SK-N-SH (cell line): ENCODE measurements around the gene RASGEF1C.

Experiments
- EP300 ChIP-seq, 2 experiments: IDR thresholded peaks; 2 replicates each; pipeline versions ENCODE4 v1.4.0 to v1.6.1; 2012; ENCODE audit warnings: borderline replicate concordance in 1 of 2, low read depth in 1 of 2, low read length in 1 of 2
- EZH2phosphoT487 ChIP-seq: fragments of 200-600 bp; sonication (generic); IDR thresholded peaks from 2 replicates; pipeline ENCODE4 v1.6.1; 2017; ENCODE audit warnings: low read depth, mixed run types, mild to moderate bottlenecking, antibody characterized with exemption, moderate library complexity, borderline replicate concordance
- FOXJ3 ChIP-seq: sonication (generic); formaldehyde crosslinking; IDR thresholded peaks from 2 replicates; pipeline ENCODE4 v1.5.1; 2020; ENCODE audit warnings: mild to moderate bottlenecking, missing genetic modification reagents
- JUND ChIP-seq: IDR thresholded peaks from 2 replicates; pipeline ENCODE4 v1.4.0; 2012
- POLR2AphosphoS5 ChIP-seq: IDR thresholded peaks from 2 replicates; pipeline ENCODE4 v1.6.1; 2012; ENCODE audit warnings: low read depth, low read length
- RAD21 ChIP-seq: IDR thresholded peaks from 2 replicates; pipeline ENCODE4 v1.6.1; 2012; ENCODE audit warnings: mild to moderate bottlenecking, low read length
- RFX5 ChIP-seq: IDR thresholded peaks from 2 replicates; pipeline ENCODE4 v1.6.1; 2012; ENCODE audit warnings: mild to moderate bottlenecking, improper control_type of control experiment, low read length
- RXRA ChIP-seq: IDR thresholded peaks from 2 replicates; pipeline ENCODE4 v1.4.0; 2012; ENCODE audit warnings: low read depth, mild to moderate bottlenecking, borderline replicate concordance
- SIN3A ChIP-seq: IDR thresholded peaks from 2 replicates; pipeline ENCODE4 v1.6.1; 2012; ENCODE audit warnings: low read depth, mild to moderate bottlenecking, low read length, moderate library complexity, borderline replicate concordance
- TCF12 ChIP-seq: IDR thresholded peaks from 2 replicates; pipeline ENCODE4 v1.4.0; 2012
- YY1 ChIP-seq: IDR thresholded peaks from 2 replicates; pipeline ENCODE4 v1.4.0; 2012; ENCODE audit warnings: low read depth, mild to moderate bottlenecking
- TF ChIP-seq, protein P1 (sequence below): fragments of 200-600 bp; sonication (generic); IDR thresholded peaks from 2 replicates; pipeline ENCODE4 v1.6.1; 2017; ENCODE audit warnings: antibody characterized with exemption, mild to moderate bottlenecking, moderate library complexity
- TF ChIP-seq, protein P2 (sequence below): fragments of 150-350 bp; IDR thresholded peaks from 2 replicates; pipeline ENCODE4 v1.6.1; 2017; ENCODE audit warnings: antibody characterized with exemption, low read length, low read depth, borderline replicate concordance
- TF ChIP-seq, protein P3 (sequence below): IDR thresholded peaks from 2 replicates; pipeline ENCODE4 v1.6.1; 2012; ENCODE audit warnings: mild to moderate bottlenecking, low read depth, low read length, moderate library complexity

DNA sequence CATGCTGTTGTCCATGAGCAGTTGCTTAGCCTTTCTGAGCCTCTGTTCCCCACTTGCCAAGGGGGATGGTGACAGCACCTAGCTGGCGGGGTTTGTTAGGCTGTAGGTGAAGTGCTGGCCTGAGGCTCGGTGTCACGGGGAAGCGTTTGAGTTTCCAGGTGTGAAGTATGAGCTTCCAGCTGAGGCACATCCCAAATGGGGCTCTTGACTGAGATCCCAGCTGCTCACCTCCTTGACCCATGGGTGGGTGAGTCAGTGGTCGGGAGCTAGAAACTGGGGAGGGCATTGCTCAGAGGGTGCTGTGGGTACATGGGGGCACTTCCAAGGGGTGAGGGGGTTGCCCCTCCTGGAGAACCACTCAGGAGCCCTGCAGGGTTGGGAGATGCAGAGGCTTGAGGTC lies 111.1 kb downstream of the RASGEF1C start:
- TF ChIP-seq, protein P1, sequence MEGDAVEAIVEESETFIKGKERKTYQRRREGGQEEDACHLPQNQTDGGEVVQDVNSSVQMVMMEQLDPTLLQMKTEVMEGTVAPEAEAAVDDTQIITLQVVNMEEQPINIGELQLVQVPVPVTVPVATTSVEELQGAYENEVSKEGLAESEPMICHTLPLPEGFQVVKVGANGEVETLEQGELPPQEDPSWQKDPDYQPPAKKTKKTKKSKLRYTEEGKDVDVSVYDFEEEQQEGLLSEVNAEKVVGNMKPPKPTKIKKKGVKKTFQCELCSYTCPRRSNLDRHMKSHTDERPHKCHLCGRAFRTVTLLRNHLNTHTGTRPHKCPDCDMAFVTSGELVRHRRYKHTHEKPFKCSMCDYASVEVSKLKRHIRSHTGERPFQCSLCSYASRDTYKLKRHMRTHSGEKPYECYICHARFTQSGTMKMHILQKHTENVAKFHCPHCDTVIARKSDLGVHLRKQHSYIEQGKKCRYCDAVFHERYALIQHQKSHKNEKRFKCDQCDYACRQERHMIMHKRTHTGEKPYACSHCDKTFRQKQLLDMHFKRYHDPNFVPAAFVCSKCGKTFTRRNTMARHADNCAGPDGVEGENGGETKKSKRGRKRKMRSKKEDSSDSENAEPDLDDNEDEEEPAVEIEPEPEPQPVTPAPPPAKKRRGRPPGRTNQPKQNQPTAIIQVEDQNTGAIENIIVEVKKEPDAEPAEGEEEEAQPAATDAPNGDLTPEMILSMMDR = no peak
- no peak for TF ChIP-seq SIN3A
- no peak for TF ChIP-seq FOXJ3 (CRISPR knock-in tag)
- TF ChIP-seq POLR2AphosphoS5 = no peak
- TF ChIP-seq, protein P2, sequence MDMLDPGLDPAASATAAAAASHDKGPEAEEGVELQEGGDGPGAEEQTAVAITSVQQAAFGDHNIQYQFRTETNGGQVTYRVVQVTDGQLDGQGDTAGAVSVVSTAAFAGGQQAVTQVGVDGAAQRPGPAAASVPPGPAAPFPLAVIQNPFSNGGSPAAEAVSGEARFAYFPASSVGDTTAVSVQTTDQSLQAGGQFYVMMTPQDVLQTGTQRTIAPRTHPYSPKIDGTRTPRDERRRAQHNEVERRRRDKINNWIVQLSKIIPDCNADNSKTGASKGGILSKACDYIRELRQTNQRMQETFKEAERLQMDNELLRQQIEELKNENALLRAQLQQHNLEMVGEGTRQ = no peak
- TF ChIP-seq EZH2phosphoT487 = no peak
- no peak for TF ChIP-seq EP300 (IDR thresholded peaks at IDR 0.05; ENCODE audit: borderline replicate concordance in 1 of 2, low read depth in 1 of 2, low read length in 1 of 2)
- TF ChIP-seq TCF12 = no peak
- TF ChIP-seq JUND = no peak
- no peak for TF ChIP-seq YY1
- TF ChIP-seq, protein P3, sequence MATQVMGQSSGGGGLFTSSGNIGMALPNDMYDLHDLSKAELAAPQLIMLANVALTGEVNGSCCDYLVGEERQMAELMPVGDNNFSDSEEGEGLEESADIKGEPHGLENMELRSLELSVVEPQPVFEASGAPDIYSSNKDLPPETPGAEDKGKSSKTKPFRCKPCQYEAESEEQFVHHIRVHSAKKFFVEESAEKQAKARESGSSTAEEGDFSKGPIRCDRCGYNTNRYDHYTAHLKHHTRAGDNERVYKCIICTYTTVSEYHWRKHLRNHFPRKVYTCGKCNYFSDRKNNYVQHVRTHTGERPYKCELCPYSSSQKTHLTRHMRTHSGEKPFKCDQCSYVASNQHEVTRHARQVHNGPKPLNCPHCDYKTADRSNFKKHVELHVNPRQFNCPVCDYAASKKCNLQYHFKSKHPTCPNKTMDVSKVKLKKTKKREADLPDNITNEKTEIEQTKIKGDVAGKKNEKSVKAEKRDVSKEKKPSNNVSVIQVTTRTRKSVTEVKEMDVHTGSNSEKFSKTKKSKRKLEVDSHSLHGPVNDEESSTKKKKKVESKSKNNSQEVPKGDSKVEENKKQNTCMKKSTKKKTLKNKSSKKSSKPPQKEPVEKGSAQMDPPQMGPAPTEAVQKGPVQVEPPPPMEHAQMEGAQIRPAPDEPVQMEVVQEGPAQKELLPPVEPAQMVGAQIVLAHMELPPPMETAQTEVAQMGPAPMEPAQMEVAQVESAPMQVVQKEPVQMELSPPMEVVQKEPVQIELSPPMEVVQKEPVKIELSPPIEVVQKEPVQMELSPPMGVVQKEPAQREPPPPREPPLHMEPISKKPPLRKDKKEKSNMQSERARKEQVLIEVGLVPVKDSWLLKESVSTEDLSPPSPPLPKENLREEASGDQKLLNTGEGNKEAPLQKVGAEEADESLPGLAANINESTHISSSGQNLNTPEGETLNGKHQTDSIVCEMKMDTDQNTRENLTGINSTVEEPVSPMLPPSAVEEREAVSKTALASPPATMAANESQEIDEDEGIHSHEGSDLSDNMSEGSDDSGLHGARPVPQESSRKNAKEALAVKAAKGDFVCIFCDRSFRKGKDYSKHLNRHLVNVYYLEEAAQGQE = no peak
- no peak for TF ChIP-seq RFX5
- TF ChIP-seq RXRA = no peak
- TF ChIP-seq RAD21 = no peak
